ENCODE measurements around the gene CAMTA1. TPM values are rescaled to one million over a fixed set of nuclear protein-coding genes. Genes with fewer than 3 reads are reported as not detected.
"Not testable (repeated sequence)": the region's sequence is repeated elsewhere in the genome, so short reads cannot be mapped to it uniquely, and the experiment has no call there.

Gene CAMTA1
- total and polyA plus RNA-seq, 8 donors, result 42.8 to 213 (median 118) TPM

GRCh38 chr1:7329868-7330615 lies 544.8 kb downstream of the CAMTA1 start:
- H3K27ac ChIP-seq, result no peak overlapping the region
- peaks cover 0 to 14% (median 0%) of the 10 kb centered on the region in 3 donors for H3K27me3 ChIP-seq
- 87 to 92% (median 89%) methylated on average over 15 of the region's 15 CpGs for WGBS, 5 donors
- H3K36me3 ChIP-seq, result no peaks in the 10 kb centered on the region
- DNase-seq, result no peak
- peaks cover 0 to 12% (median 9%) of the 10 kb centered on the region in 4 donors for H3K9me3 ChIP-seq
- no peak for TF ChIP-seq POLR2AphosphoS5 (IDR thresholded peaks at IDR 0.05)
- no peak for TF ChIP-seq EP300 (IDR thresholded peaks at IDR 0.05)
- TF ChIP-seq POLR2A (IDR thresholded peaks at IDR 0.05), result no peak
- no peak for TF ChIP-seq CTCF (IDR thresholded peaks at IDR 0.05)
- H3K4me3 ChIP-seq, result no peak overlapping the region
- intact Hi-C loops (cut with DNase I; ENCODE audit: low total_unique reads), result no loop called here
- peaks cover 0 to 9% (median 4%) of the 10 kb centered on the region in 4 donors for H3K4me1 ChIP-seq

GRCh38 chr1:7330726-7331125 lies 545.5 kb downstream of the CAMTA1 start:
- intact Hi-C loops (cut with DNase I; ENCODE audit: low total_unique reads); H3K4me3 ChIP-seq; DNase-seq; H3K4me1 ChIP-seq; H3K27ac ChIP-seq; H3K36me3 ChIP-seq: not testable (repeated sequence)
- Histone ChIP-seq H3K27me3 (peaks cover 0 to 14% (median 0%) of the 10 kb centered on the region in 3 donors), H3K9me3 (peaks cover 0 to 12% (median 9%) of the 10 kb centered on the region in 4 donors)
- 77 to 93% (median 91%) methylated on average over 7 of the region's 7 CpGs for WGBS, 5 donors

GRCh38 chr1:7331926-7332535 lies 546.8 kb downstream of the CAMTA1 start:
- Histone ChIP-seq H3K4me3 (no peak overlapping the region), H3K9me3 (peaks cover 0 to 12% (median 9%) of the 10 kb centered on the region in 4 donors), H3K4me1 (peaks cover 0 to 9% (median 4%) of the 10 kb centered on the region in 4 donors), H3K36me3 (no peaks in the 10 kb centered on the region), H3K27ac (no peak overlapping the region), H3K27me3 (peaks cover 0 to 22% (median 0%) of the 10 kb centered on the region in 3 donors)
- WGBS, 5 donors, result 67 to 75% (median 69%) methylated on average over 9 of the region's 9 CpGs
- no peak for DNase-seq
- no peak for TF ChIP-seq POLR2A (IDR thresholded peaks at IDR 0.05)
- no peak for TF ChIP-seq CTCF (IDR thresholded peaks at IDR 0.05)
- TF ChIP-seq EP300 (IDR thresholded peaks at IDR 0.05), result no peak
- TF ChIP-seq POLR2AphosphoS5 (IDR thresholded peaks at IDR 0.05), result no peak
- intact Hi-C loops (cut with DNase I; ENCODE audit: low total_unique reads), result no loop called here

- 59 to 80% (median 65%) methylated on average over 11 of the region's 11 CpGs for WGBS, 5 donors
- intact Hi-C loops (cut with DNase I; ENCODE audit: low total_unique reads), result no loop called here
- TF ChIP-seq CTCF (IDR thresholded peaks at IDR 0.05) (no peak), EP300 (IDR thresholded peaks at IDR 0.05) (no peak), POLR2AphosphoS5 (IDR thresholded peaks at IDR 0.05) (no peak), POLR2A (IDR thresholded peaks at IDR 0.05) (no peak)
- no peak for DNase-seq
- Histone ChIP-seq H3K4me1 (peaks cover 0 to 9% (median 4%) of the 10 kb centered on the region in 4 donors), H3K36me3 (no peaks in the 10 kb centered on the region), H3K27me3 (peaks cover 0 to 22% (median 0%) of the 10 kb centered on the region in 3 donors), H3K4me3 (no peak overlapping the region), H3K9me3 (peaks cover 0 to 3% (median 3%) of the 10 kb centered on the region in 4 donors), H3K27ac (no peak overlapping the region)
Measured at GRCh38 chr1:7333094-7333493, 547.8 kb downstream of the CAMTA1 start.

All from stomach (tissue), 9 donors.